ENCODE measurements around the gene PCNX2.

PCNX2 gene

GRCh38 chr1:233261695-233262094, 33.8 kb downstream of the PCNX2 start:
- no peak for DNase-seq (ENCODE audit: low read depth)
- H3K4me3 ChIP-seq (ENCODE audit: low read length): no peak overlapping the region
- no peak for TF ChIP-seq CTCF (IDR thresholded peaks at IDR 0.05; ENCODE audit: insufficient read depth, low read depth, low read length, missing control alignments)

GRCh38 chr1:233261206-233261605, 34.3 kb downstream of the PCNX2 start:
- TF ChIP-seq CTCF (IDR thresholded peaks at IDR 0.05; ENCODE audit: insufficient read depth, low read depth, low read length, missing control alignments): no peak
- H3K4me3 ChIP-seq (ENCODE audit: low read length): no peak overlapping the region
- DNase-seq (ENCODE audit: low read depth): peak; percentile 45

- TF ChIP-seq CTCF (IDR thresholded peaks at IDR 0.05; ENCODE audit: insufficient read depth, low read depth, low read length, missing control alignments): no peak
- no peak overlapping the region for H3K4me3 ChIP-seq (ENCODE audit: low read length)
- no peak for DNase-seq (ENCODE audit: low read depth)
Observed at GRCh38 chr1:233257786-233258185, 37.7 kb downstream of the PCNX2 start.

GRCh38 chr1:233256789-233257188, 38.7 kb downstream of the PCNX2 start:
- DNase-seq (ENCODE audit: low read depth): no peak
- no peak for TF ChIP-seq CTCF (IDR thresholded peaks at IDR 0.05; ENCODE audit: insufficient read depth, low read depth, low read length, missing control alignments)
- H3K4me3 ChIP-seq (ENCODE audit: low read length): no peak overlapping the region

GRCh38 chr1:233256191-233256590, 39.3 kb downstream of the PCNX2 start:
- TF ChIP-seq CTCF (IDR thresholded peaks at IDR 0.05; ENCODE audit: insufficient read depth, low read depth, low read length, missing control alignments): no peak
- H3K4me3 ChIP-seq (ENCODE audit: low read length): no peak overlapping the region
- DNase-seq (ENCODE audit: low read depth): no peak

- H3K4me3 ChIP-seq (ENCODE audit: low read length): no peak overlapping the region
- no peak for TF ChIP-seq CTCF (IDR thresholded peaks at IDR 0.05; ENCODE audit: insufficient read depth, low read depth, low read length, missing control alignments)
- no peak for DNase-seq (ENCODE audit: low read depth)
Observed at GRCh38 chr1:233255145-233255544, 40.4 kb downstream of the PCNX2 start.

GRCh38 chr1:233253832-233254331, 41.6 kb downstream of the PCNX2 start:
- H3K4me3 ChIP-seq (ENCODE audit: low read length): no peak overlapping the region
- DNase-seq (ENCODE audit: low read depth): no peak
- TF ChIP-seq CTCF (IDR thresholded peaks at IDR 0.05; ENCODE audit: insufficient read depth, low read depth, low read length, missing control alignments): no peak

All from epithelial cell of esophagus (primary cell).